Measurements from ENCODE around the gene PRSS8.

PRSS8 gene

GRCh38 chr16:31082368-31083045 lies 53.0 kb downstream of the PRSS8 start:
- DNase-seq (ENCODE audit: low spot score) = no peak

Measured in CD4-positive, alpha-beta T cell treated with Interleukin-2 at 100 ng/mL for 4 hours (primary cell).